GM12892 (cell line): ENCODE data around the gene MYO5C.

Source experiments
- POLR2A ChIP-seq: IDR thresholded peaks from 2 replicates; pipeline ENCODE4 v1.6.1; 2011; ENCODE audit warnings: low read depth, low read length, control low read depth
- POLR2AphosphoS5 ChIP-seq: IDR thresholded peaks from 2 replicates; pipeline ENCODE4 v1.6.1; 2011; ENCODE audit warnings: low read depth, low read length, control low read depth

- TF ChIP-seq POLR2A (no peak), POLR2AphosphoS5 (no peak)
These were observed 4.8 kb downstream of the MYO5C start for GRCh38 chr15:52290800-52291199.
